T-helper 2 cell treated with Interferon-gamma antibody and Interleukin-4, amounts not matched to agents 100 ng/mL and 5 ng/mL, for 36 hours (primary cell): ENCODE results near the gene KANK4. TPM values are rescaled to one million over a fixed set of nuclear protein-coding genes. Genes with fewer than 3 reads are reported as not detected.

Experiments used
- intact Hi-C: fragments of 100-400 bp; cut with micrococcal nuclease; formaldehyde crosslinking; loops from one replicate; pipeline ENCODE4 v1.15.1; 2023
- total RNA-seq: library from RNA; stranded (reverse); gene quantifications from 2 replicates; pipeline ENCODE4 v1.2.3, GENCODE V29; 2022

The KANK4 gene
- total RNA-seq, 1 donor from 2014 or later: not detected

DNA sequence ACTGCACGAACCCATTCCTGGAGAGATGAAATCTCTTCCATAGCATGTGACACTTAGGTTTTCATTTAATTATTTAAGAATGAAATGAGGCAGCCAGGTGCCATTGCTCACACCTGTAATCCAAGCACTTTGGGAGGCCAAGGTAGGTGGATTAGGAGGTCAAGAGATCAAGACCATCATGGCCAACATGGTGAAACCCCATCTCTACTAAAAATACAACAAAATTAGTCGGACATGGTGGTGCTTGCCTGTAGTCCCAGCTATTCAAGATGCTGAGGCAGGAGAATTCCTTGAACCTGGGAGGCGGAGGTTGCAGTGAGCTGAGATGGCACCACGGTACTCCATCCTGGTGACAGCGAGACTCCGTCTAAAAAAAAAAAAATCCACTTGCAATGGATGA, 106.8 kb downstream of the KANK4 start:
- intact Hi-C loops: no loop called here

- intact Hi-C loops: no loop called here
Observed at GRCh38 chr1:62210960-62211359, 108.3 kb downstream of the KANK4 start.

DNA sequence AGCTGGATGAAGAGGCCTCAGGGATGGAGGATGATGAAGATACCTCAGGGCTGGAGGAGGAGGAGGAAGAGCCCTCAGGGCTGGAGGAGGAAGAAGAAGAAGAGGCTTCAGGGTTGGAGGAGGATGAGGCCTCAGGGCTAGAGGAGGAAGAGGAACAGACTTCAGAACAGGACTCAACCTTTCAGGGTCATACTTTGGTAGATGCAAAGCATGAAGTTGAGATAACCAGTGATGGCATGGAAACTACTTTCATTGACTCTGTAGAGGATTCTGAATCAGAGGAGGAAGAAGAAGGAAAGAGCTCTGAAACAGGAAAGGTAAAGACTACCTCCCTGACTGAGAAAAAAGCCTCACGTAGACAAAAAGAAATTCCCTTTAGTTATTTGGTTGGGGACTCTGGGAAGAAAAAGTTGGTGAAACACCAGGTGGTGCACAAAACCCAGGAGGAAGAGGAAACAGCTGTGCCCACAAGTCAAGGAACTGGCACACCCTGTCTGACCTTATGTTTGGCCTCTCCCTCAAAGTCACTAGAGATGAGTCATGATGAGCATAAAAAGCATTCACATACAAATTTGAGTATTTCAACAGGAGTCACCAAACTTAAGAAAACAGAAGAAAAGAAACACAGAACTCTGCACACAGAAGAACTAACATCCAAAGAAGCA, 109.2 kb downstream of the KANK4 start:
- intact Hi-C loops: no loop called here

DNA sequence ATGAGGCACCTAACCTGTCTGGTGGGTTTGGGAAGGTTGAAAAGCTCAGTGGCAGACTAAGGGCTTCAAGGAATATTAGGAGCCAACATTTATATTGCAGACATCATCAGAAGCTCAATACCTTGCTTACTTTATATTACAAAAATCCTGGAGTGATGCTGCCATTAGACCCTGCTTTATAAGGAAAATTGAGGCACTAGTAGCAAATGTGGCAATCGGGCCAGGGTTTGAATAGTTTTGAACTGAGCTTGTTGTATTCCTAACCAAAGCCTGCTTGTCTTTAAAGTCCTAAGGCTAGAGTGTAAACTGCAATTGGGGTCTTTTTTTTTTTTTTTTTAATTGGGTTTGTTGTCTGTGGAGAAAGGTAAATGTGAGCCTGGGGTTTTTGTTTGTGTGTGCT, 110.3 kb downstream of the KANK4 start:
- intact Hi-C loops: no loop called here

DNA sequence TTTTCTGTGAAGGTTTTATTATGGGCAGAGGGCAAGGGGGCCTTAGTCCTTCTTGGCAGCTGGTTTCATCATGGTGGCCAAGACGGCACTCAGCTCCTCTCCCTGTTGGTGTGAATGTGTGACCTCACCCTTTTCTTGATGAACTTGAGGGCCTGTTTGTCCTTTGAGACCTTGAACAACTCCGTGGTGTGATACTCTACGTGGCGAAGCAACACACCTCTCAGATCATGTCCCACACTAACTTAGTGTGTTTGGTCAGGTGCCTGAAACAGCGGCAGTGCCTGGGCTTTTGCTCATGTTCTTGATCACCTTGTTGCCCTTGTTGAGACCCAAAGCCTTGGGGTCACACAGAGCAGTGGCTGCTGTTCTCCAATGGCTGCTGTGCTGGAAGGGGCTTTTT, 111.1 kb downstream of the KANK4 start:
- intact Hi-C loops: no loop called here

DNA sequence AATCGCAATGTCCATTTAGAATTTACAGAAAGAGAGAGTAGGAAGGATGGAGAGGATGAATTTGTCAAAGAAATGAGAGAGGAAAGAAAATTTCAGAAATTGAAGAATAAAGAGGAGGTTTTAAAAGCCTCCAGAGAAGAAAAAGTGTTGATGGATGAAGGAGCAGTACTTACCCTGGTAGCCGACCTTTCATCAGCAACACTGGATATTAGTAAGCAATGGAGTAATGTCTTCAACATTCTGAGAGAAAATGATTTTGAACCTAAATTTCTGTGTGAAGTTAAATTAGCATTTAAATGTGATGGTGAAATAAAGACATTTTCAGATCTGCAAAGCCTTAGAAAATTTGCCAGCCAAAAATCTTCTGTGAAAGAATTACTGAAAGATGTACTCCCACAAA, 112.0 kb downstream of the KANK4 start:
- intact Hi-C loops: no loop called here

GRCh38 chr1:62198781-62199125, 120.5 kb downstream of the KANK4 start:
- intact Hi-C loops: no loop called here

DNA sequence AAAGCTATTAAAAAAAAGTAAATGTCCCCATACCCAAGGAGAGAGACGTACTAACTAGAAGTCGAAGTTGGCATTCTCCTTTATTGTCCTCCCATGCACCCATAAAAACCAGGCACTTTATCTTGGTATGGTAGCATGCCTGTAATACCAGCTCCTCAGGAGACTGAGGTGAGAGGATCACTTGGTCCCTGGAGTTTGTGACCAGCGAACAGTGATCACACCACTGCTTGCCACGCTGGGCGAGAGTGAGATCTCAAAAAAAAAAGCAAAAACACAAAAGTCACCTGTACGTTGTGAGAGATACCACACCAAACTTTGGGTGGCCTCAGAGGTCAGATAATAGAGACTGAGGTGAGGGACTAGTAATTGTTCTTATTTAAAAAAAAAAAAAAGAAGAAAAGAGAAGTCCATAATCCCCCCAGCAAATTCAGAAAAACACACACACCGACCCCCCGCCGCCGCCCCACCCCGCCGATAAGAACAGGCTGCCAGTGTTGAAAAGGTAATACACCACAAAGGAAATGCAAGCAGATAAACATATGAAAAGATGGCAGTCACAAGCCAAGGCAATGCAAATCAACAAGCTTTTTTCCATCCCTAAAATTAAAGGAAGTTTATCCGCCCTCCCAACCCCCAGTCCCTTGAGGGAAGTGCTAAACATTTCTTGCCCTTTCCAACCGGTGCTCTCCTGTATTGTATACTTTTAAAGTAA, 121.0 kb downstream of the KANK4 start:
- intact Hi-C loops: no loop called here

GRCh38 chr1:62196086-62196690, 123.0 kb downstream of the KANK4 start:
- intact Hi-C loops: no loop called here

DNA sequence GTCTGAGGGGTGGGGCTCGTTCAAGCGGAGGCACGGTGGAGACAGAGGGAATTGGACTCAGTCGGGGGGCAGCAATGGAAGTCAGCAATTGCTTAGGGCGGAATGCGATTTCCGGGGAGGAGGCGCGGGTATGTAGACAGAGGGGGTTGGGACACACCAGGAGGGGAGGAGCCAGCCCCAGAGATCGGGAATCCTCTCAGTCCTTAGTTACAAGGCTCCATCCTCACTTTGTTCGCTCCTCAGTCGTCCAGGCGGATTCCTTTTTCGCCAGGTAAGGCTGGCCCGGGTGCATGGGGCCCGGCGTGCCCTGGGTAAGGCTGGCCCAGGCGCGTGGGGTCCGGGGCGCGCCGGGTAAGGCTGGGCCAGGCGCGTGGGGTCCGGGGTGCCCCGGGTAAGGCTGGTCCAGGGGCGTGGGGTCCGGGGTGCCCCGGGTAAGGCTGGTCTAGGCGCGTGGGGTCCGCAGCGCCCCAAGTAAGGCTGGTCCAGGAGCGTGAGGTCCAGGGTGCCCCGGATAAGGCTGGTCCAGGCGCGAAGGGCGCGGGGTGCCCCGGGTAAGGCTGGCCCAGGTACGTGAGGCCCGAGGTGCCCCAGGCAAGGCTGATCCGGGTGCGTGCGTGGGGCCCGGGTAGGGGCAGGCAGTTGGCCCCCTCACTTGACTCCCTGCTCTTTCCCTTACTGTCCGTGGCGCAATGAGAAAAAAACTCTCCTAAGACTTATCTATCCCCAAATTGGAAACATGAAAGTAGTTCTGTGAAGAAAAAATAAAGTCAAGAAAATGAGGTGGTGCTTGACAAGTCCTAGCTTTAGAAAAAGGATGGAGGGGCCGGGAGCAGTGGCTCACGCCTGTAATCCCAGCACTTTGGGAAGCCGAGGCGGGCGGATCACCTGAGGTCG, 124.3 kb downstream of the KANK4 start, which contains the start of gene L1TD1:
TSS of gene L1TD1 (plus strand) at position 199 of the 894 bp plus-strand sequence. CDS start 11,780 bp downstream, outside the sequence.
- intact Hi-C loops: no loop called here

GRCh38 chr1:62188111-62188510, 131.1 kb downstream of the KANK4 start:
- intact Hi-C loops: no loop called here

DNA sequence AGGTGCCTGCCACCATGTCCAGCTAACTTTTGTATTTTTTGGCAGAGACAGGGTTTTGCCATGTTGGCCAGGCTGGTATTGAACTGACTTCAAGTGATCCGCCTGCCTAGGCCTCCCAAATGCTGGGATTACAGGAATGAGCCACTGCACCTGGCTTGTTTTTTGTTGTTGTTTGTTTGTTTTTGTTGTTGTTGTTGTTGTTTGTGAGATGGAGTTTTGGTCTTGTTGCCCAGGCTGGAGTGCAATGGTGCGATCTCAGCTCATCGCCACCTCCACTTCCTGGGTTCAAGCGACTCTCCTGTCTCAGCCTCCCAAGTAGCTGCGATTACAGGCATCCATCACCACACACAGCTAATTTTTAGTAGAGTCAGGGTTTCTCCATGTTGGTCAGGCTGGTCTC, 131.7 kb downstream of the KANK4 start:
- intact Hi-C loops: no loop called here

Other genes with a start within 250 kb of the KANK4 start
- gene L1TD1, start 124.6 kb downstream of the KANK4 start, total RNA-seq: not detected in 2 replicates
- gene USP1, start 117.6 kb upstream of the KANK4 start, total RNA-seq: 77.8 and 79.6 TPM in 2 replicates